Measurements from ENCODE around the gene SBNO2.
"Not testable (repeated sequence)": the region's sequence is repeated elsewhere in the genome, so short reads cannot be mapped to it uniquely, and the experiment has no call there.

The SBNO2 gene

DNA sequence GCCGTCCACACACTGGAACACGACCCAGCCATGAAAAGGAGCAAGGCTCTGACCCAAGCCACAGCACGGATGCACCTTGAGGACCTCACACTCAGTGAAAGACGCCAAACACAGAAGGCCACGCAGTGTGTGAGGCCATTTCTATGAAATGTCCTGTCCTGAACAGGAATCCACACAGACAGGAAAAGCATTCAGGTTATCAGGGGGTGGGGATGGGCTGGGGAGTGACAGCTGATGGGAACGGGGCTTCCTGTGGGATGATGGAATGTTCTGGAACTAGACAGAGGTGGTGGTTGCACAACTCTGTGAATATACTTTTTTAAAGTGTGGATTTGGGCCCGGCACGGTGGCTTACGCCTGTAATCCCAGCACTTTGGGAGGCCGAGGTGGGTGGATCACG, 39.6 kb downstream of the SBNO2 start:
- FAIRE-seq = no peak

GRCh38 chr19:1133471-1133929, 40.6 kb downstream of the SBNO2 start:
- FAIRE-seq = no peak

- no peak for FAIRE-seq
Observed at GRCh38 chr19:1132552-1133383, 41.3 kb downstream of the SBNO2 start.

GRCh38 chr19:1131718-1132551, 42.1 kb downstream of the SBNO2 start:
- no peak for FAIRE-seq

GRCh38 chr19:1130771-1131717, 43.0 kb downstream of the SBNO2 start:
- FAIRE-seq = no peak

- FAIRE-seq = no peak
Observed at GRCh38 chr19:1129535-1129934, 44.5 kb downstream of the SBNO2 start.

- not testable (repeated sequence) for FAIRE-seq
Observed at GRCh38 chr19:1129084-1129483, 45.0 kb downstream of the SBNO2 start.

GRCh38 chr19:1128106-1128505, 46.0 kb downstream of the SBNO2 start:
- FAIRE-seq = no peak

DNA sequence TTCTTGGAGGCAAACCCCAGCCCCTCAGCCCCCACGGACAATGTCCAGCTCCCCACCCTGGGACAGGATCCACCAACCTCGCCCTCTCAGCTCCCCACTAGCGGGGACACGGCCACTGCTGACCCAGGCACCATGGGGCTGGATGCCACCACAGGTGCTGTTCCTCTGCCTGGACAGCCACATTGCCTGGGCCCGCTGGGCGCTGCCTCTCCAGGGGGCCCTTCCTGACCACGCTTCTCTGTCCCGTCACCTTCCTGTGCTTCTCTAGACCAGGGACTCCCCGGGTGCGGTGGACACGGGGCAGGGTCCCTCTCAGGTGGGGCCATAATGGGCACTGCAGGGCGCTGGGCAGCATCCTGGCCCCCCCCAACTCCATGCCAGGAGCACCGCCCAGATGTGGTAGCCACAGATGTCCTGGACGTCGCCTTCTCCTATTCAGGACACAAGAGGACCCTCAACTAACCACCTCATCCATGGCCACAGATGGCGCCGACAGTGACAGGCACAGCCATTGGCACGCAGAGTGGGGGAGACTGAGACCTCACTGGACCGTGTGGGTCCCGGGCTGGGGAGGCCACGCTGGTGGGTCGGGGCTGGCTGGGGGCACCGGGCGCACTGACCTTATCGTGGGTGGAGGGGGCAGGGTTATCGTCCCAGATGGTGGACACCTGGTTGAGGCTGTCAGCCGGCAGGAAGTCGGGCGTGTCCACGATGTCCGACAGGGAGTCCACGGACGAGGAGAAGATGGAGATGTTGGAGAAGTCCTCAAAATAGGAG, 46.9 kb downstream of the SBNO2 start:
- FAIRE-seq = no peak

DNA sequence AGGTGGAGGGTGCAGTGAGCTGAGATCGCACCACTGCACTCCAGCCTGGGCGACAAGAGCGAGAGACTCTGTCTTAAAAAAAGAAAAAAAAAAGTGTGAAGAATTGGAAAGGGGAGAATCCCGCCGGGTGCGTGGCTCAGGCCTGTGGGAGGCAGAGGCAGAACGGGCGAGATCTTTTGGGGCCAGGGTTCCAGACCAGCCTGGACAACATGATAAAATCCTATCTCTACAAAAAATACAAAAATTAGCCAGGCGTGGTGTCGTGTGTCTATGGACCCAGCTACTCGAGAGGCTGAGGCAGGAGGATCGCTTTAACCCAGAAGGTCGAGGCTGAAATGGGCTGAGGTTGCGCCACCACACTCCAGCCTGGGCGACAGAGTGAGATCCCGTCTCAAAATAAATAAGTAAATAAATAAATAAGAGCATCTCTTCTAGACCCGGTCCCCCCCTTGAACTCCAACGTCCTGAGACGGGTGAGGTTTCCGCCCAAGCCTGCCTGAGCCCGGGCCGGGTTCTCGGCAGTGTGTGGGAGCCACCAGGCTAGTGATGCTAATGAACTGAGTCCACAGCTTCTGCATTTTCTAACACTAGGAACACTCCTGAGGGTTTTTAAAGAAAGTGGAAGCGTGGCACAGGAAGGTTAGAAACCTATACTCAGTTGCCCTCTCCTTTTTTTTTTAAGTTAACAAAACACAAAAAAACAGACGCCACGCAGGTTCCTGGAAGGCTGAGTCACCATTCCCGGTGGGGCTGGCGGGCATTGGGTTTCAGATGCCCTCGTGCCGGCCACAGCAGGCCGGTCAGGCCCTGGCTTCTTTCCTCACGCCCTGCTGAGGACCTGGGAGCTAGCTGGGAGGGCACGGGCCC, 48.2 kb downstream of the SBNO2 start:
- no peak for FAIRE-seq

GRCh38 chr19:1123885-1124677, 50.0 kb downstream of the SBNO2 start:
- no peak for FAIRE-seq

- no peak for FAIRE-seq
Observed at GRCh38 chr19:1123381-1123780, 50.7 kb downstream of the SBNO2 start.

- no peak for FAIRE-seq
Observed at GRCh38 chr19:1122972-1123363, 51.1 kb downstream of the SBNO2 start.

GRCh38 chr19:1122021-1122971, 51.8 kb downstream of the SBNO2 start:
- FAIRE-seq = no peak

DNA sequence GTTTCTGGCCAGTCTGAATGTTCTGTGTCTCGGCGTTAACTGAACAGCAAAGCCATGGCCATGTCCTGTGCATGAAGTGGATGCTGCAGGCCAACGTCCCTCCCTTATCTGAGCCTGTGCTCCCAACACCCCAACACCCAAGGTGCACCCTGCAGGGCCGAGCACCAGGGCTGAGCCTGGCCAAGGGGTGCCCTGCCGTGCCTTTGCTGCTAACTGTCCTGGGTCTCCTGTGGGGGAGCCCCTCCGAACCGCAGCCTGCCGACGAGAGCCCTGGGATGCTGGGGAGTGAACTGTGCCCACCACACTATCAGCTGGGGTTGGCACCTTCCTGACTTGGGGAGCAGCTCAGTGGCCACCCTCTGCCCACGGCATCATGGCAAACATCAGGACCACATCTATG, 52.7 kb downstream of the SBNO2 start:
- FAIRE-seq = no peak

DNA sequence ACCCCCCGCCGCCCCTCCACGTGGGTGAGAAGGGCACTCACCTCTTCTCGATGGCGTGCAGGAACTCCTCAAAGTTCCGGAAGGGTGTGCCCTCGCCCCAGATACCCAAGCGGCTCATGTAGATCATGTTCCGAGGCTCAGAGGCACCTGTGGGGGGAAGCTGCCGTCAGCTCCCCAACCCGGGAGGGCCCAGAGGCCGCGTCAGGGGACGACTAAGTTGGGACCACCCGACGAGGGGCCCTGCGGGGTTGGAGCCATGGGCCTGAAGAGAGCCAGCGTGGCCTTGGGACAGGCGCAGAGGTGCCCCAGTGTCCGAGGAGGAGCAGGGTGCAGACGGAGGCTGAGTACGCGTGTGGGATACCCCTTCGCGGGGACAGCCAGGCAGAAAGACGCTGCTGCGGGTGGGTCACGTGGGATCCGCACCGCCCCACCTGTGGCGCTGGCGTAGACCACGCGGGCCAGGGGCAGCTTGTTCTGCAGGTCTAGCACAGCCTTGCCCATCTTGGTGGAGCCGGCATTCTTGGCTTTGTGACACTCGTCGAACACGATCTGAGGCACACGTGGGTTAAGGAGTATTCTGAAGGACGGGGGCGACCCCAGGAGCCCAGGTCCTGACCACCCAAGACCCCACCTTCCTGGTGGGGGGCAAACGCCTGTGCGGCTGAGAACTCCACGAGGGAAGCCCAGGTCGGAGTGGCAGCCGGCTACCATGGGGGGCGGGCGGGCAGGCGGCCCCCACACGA, 54.4 kb downstream of the SBNO2 start:
- FAIRE-seq = no peak

DNA sequence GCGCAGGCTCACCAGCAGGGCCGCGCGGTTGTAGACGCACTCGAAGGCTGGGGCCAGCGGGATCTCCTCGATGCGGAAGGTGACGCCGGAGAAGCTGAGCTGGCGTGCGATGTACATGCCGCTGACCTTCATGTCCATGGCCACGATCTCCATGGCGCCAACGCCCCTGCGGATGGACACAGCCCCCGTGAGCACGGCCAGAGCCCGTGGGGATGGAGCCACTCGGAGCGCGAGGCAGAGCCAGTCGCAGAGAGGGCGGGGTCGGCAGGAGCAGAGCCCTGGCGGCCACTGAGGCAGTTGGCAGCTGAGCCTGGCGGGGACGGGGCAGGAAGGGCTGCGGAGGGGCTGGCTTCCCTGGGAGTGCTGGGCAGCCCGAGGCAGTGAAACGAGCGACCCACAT, 55.1 kb downstream of the SBNO2 start:
- no peak for FAIRE-seq

DNA sequence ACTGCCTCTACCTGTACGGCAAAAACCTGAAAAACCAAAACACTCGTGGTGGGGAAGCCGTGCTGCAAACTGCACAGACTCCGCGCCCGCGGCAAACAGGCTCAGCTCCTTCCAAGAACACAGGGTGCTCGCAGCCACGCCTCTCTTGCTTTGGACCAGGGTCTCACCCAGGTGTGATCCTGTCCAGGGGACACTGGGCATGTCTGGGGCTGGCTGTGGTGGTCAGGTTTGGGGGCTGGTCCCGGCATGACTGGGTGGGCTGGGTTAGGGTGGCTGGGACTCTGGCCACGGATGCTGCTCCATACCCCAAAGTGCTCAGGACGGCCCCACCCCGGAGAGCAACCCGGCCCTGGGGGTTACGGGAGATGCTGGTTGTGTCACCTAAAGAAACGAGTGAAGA, 56.4 kb downstream of the SBNO2 start:
- no peak for FAIRE-seq
